Retina (tissue), 1 donor: Measurements from ENCODE around the gene NTM.
"Not testable (repeated sequence)": the region's sequence is repeated elsewhere in the genome, so short reads cannot be mapped to it uniquely, and the experiment has no call there.

ENCODE experiments used
- DNase-seq: peaks from one replicate; pipeline ENCODE4 v3.0.0-alpha.2; 2016

NTM gene

GRCh38 chr11:131370090-131370751 lies at the start of gene NTM:
NTM (plus strand) TSS chr11:131370615.
- peak; percentile 84 for DNase-seq

GRCh38 chr11:131324921-131325570 lies 45.4 kb upstream of the NTM start:
- peak; percentile 30 for DNase-seq

- no peak for DNase-seq
Measured at GRCh38 chr11:131326829-131327228, 43.6 kb upstream of the NTM start.

GRCh38 chr11:131327421-131327820 lies 43.0 kb upstream of the NTM start:
- no peak for DNase-seq

- DNase-seq = no peak
Measured at GRCh38 chr11:131328843-131329242, 41.6 kb upstream of the NTM start.

- DNase-seq = no peak
Measured at GRCh38 chr11:131331010-131331409, 39.4 kb upstream of the NTM start.

- no peak for DNase-seq
Measured at GRCh38 chr11:131331546-131331945, 38.9 kb upstream of the NTM start.

- DNase-seq = no peak
Measured at GRCh38 chr11:131334601-131335000, 35.8 kb upstream of the NTM start.

- not testable (repeated sequence) for DNase-seq
Measured at GRCh38 chr11:131341900-131342299, 28.5 kb upstream of the NTM start.

- not testable (repeated sequence) for DNase-seq
Measured at GRCh38 chr11:131342442-131342841, 28.0 kb upstream of the NTM start.

GRCh38 chr11:131345406-131345805 lies 25.0 kb upstream of the NTM start:
- peak; percentile 61 for DNase-seq

GRCh38 chr11:131349368-131350086 lies 20.9 kb upstream of the NTM start:
- no peak for DNase-seq

GRCh38 chr11:131350872-131351271 lies 19.5 kb upstream of the NTM start:
- DNase-seq = no peak

- DNase-seq = no peak
Measured at GRCh38 chr11:131351848-131352247, 18.6 kb upstream of the NTM start.

- DNase-seq = no peak
Measured at GRCh38 chr11:131353766-131354165, 16.6 kb upstream of the NTM start.

GRCh38 chr11:131354251-131354701 lies 16.1 kb upstream of the NTM start:
- DNase-seq = no peak

GRCh38 chr11:131356206-131356605 lies 14.2 kb upstream of the NTM start:
- DNase-seq = no peak

- DNase-seq = peak; percentile 56
Measured at GRCh38 chr11:131365329-131365930, 5.0 kb upstream of the NTM start.

GRCh38 chr11:131370901-131371790 lies 731 bp downstream of the NTM start:
- DNase-seq = peak; percentile 65

GRCh38 chr11:131371791-131372104 lies 1.3 kb downstream of the NTM start:
- peak; percentile 38 for DNase-seq

- peak; percentile 23 for DNase-seq
Measured at GRCh38 chr11:131372234-131372962, 2.0 kb downstream of the NTM start.
